Measurements from ENCODE around the gene LAMA5.

The LAMA5 gene

GRCh38 chr20:62327726-62328495, 39.2 kb downstream of the LAMA5 start:
- no peak for DNase-seq (ENCODE audit: low read depth)

GRCh38 chr20:62326959-62327725, 40.0 kb downstream of the LAMA5 start:
- DNase-seq (ENCODE audit: low read depth): no peak

- DNase-seq (ENCODE audit: low read depth): no peak
These were observed 40.6 kb downstream of the LAMA5 start for GRCh38 chr20:62326559-62326958.

- no peak for DNase-seq (ENCODE audit: low read depth)
These were observed 41.8 kb downstream of the LAMA5 start for GRCh38 chr20:62325172-62325905.

- no peak for DNase-seq (ENCODE audit: low read depth)
These were observed 42.9 kb downstream of the LAMA5 start for GRCh38 chr20:62323980-62324906.

GRCh38 chr20:62323146-62323979, 43.7 kb downstream of the LAMA5 start:
- no peak for DNase-seq (ENCODE audit: low read depth)

GRCh38 chr20:62322492-62323041, 44.5 kb downstream of the LAMA5 start:
- no peak for DNase-seq (ENCODE audit: low read depth)

- no peak for DNase-seq (ENCODE audit: low read depth)
These were observed 45.1 kb downstream of the LAMA5 start for GRCh38 chr20:62321975-62322374.

- no peak for DNase-seq (ENCODE audit: low read depth)
These were observed 45.6 kb downstream of the LAMA5 start for GRCh38 chr20:62321521-62321948.

- DNase-seq (ENCODE audit: low read depth): no peak
These were observed 46.3 kb downstream of the LAMA5 start for GRCh38 chr20:62320581-62321354.

GRCh38 chr20:62319346-62319909, 47.7 kb downstream of the LAMA5 start:
- DNase-seq (ENCODE audit: low read depth): no peak

- no peak for DNase-seq (ENCODE audit: low read depth)
These were observed 48.4 kb downstream of the LAMA5 start for GRCh38 chr20:62318400-62319345.

GRCh38 chr20:62317167-62317655, 49.9 kb downstream of the LAMA5 start:
- DNase-seq (ENCODE audit: low read depth): no peak

GRCh38 chr20:62316331-62317166, 50.6 kb downstream of the LAMA5 start:
- no peak for DNase-seq (ENCODE audit: low read depth)

- no peak for DNase-seq (ENCODE audit: low read depth)
These were observed 51.3 kb downstream of the LAMA5 start for GRCh38 chr20:62315773-62316172.

GRCh38 chr20:62314711-62315302, 52.3 kb downstream of the LAMA5 start:
- DNase-seq (ENCODE audit: low read depth): no peak

GRCh38 chr20:62314339-62314638, 52.8 kb downstream of the LAMA5 start:
- no peak for DNase-seq (ENCODE audit: low read depth)
